ENCODE measurements around the gene GGCT.

DNA sequence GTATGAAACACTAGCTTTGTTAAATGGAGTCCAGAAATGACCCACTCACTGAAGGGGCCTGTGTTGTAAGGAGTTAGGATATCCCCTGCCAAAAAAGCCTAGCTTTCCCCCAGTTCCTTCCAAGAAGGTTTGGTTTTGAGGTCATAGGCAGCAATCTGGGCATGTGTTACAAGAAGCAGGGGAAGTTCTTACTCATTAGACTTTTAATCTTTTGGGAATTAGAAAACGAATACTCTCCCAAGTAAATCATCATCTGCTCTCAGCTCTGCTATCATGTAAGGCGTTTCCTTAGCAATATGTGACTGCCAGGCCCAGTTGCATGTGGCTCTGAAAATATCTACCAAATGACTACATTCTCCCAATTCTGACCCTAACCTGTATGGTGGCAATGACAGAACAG is 29.7 kb downstream of the GGCT start:
- TF ChIP-seq POLR2A (IDR thresholded peaks at IDR 0.05; ENCODE audit: low read depth, low read length) (no peak), TAF1 (IDR thresholded peaks at IDR 0.05; ENCODE audit: low read depth, low read length) (no peak), POLR2AphosphoS5 (IDR thresholded peaks at IDR 0.05; ENCODE audit: low read depth, low read length) (no peak), POU2F2 (IDR thresholded peaks at IDR 0.05; ENCODE audit: low read depth, low read length) (no peak)
